Measurements from ENCODE around the gene MYL12B. TPM values are rescaled to one million over a fixed set of nuclear protein-coding genes. Genes with fewer than 3 reads are reported as not detected.

Gene MYL12B
- total RNA-seq, 4 donors from 2014 or later = 246 to 511 (median 369) TPM

GRCh38 chr18:3248062-3248657 lies 13.8 kb upstream of the MYL12B start:
- H3K4me1 ChIP-seq = peaks cover 0 to 40% (median 6%) of the 10 kb centered on the region in 4 donors
- H3K9me3 ChIP-seq = no peaks in the 10 kb centered on the region
- peak overlapping the region; percentile 98 to 99 (median 98) for H3K27ac ChIP-seq
- TF ChIP-seq CTCF (IDR thresholded peaks at IDR 0.05) (no peak), POLR2A (IDR thresholded peaks at IDR 0.05) (no peak)
- H3K4me3 ChIP-seq = peak overlapping the region; percentile 76 to 88 (median 83)
- H3K36me3 ChIP-seq = peaks cover 0 to under 1% (median 0%) of the 10 kb centered on the region in 3 donors
- DNase-seq = no peak
- H3K27me3 ChIP-seq = no peaks in the 10 kb centered on the region

GRCh38 chr18:3248658-3249359 lies 13.1 kb upstream of the MYL12B start:
- Histone ChIP-seq H3K9me3 (no peaks in the 10 kb centered on the region), H3K27me3 (no peaks in the 10 kb centered on the region), H3K4me3 (peak overlapping the region; percentile 76 to 88 (median 83)), H3K36me3 (peaks cover 0 to 7% (median 0%) of the 10 kb centered on the region in 3 donors), H3K4me1 (peaks cover 0 to 40% (median 6%) of the 10 kb centered on the region in 4 donors), H3K27ac (peak overlapping the region; percentile 98 to 99 (median 98))
- peak in 2 of 3 donors; percentile 37 to 73 for DNase-seq
- TF ChIP-seq CTCF (IDR thresholded peaks at IDR 0.05) (no peak), POLR2A (IDR thresholded peaks at IDR 0.05) (peak; percentile 32 to 81)

GRCh38 chr18:3250237-3251107 lies 11.5 kb upstream of the MYL12B start:
- DNase-seq = no peak
- Histone ChIP-seq H3K4me3 (peak overlapping the region in 1 of 4 donors; percentile 79), H3K27me3 (no peaks in the 10 kb centered on the region), H3K36me3 (peaks cover 0 to 24% (median 0%) of the 10 kb centered on the region in 3 donors), H3K9me3 (no peaks in the 10 kb centered on the region), H3K27ac (peak overlapping the region in 3 of 4 donors; percentile 43 to 99 (median 99)), H3K4me1 (peaks cover 0 to 30% (median 6%) of the 10 kb centered on the region in 4 donors)
- TF ChIP-seq POLR2A (IDR thresholded peaks at IDR 0.05) (no peak), CTCF (IDR thresholded peaks at IDR 0.05) (no peak)

GRCh38 chr18:3251249-3251962 lies 10.5 kb upstream of the MYL12B start:
- H3K9me3 ChIP-seq = no peaks in the 10 kb centered on the region
- DNase-seq = no peak
- peaks cover 0 to 25% (median 6%) of the 10 kb centered on the region in 4 donors for H3K4me1 ChIP-seq
- no peaks in the 10 kb centered on the region for H3K27me3 ChIP-seq
- TF ChIP-seq CTCF (IDR thresholded peaks at IDR 0.05) = no peak
- no peak for TF ChIP-seq POLR2A (IDR thresholded peaks at IDR 0.05)
- H3K27ac ChIP-seq = peak overlapping the region in 1 of 4 donors; percentile 99
- H3K36me3 ChIP-seq = peaks cover 0 to 33% (median 0%) of the 10 kb centered on the region in 3 donors
- H3K4me3 ChIP-seq = no peak overlapping the region

GRCh38 chr18:3251963-3252277 lies 10.0 kb upstream of the MYL12B start:
- Histone ChIP-seq H3K4me3 (no peak overlapping the region), H3K27ac (peak overlapping the region in 1 of 4 donors; percentile 99), H3K27me3 (no peaks in the 10 kb centered on the region), H3K4me1 (peaks cover 0 to 25% (median 9%) of the 10 kb centered on the region in 4 donors), H3K9me3 (no peaks in the 10 kb centered on the region), H3K36me3 (peaks cover 0 to 38% (median 0%) of the 10 kb centered on the region in 3 donors)
- DNase-seq = no peak
- TF ChIP-seq CTCF (IDR thresholded peaks at IDR 0.05) (no peak), POLR2A (IDR thresholded peaks at IDR 0.05) (no peak)
